GM12864 (cell line): Measurements from ENCODE around the gene TRAFD1.

ENCODE experiments used
- DNase-seq: peaks from one replicate; pipeline ENCODE4 v3.0.0-alpha.2; 2011; ENCODE audit warnings: low read depth
- H3K4me3 ChIP-seq: 2 replicates; pipeline ENCODE4 v1.5.1; 2011; ENCODE audit warnings: mild to moderate bottlenecking, low read depth, low read length, control low read depth
- CTCF ChIP-seq: IDR thresholded peaks from 2 replicates; pipeline ENCODE4 v1.5.1; 2011; ENCODE audit warnings: low read depth, mild to moderate bottlenecking, moderate library complexity, low read length, control low read depth, inconsistent platforms; ENCODE audit errors: missing control alignments

Gene TRAFD1

GRCh38 chr12:112179341-112179740 is 54.0 kb downstream of the TRAFD1 start:
- TF ChIP-seq CTCF: no peak
- no peak for DNase-seq
- no peak overlapping the region for H3K4me3 ChIP-seq

- DNase-seq: no peak
- no peak overlapping the region for H3K4me3 ChIP-seq
- no peak for TF ChIP-seq CTCF
Measured at GRCh38 chr12:112179916-112180315, 54.6 kb downstream of the TRAFD1 start.

- DNase-seq: no peak
- TF ChIP-seq CTCF: no peak
- H3K4me3 ChIP-seq: no peak overlapping the region
Measured at GRCh38 chr12:112180422-112180821, 55.1 kb downstream of the TRAFD1 start.

GRCh38 chr12:112182499-112182898 is 57.1 kb downstream of the TRAFD1 start:
- TF ChIP-seq CTCF: no peak
- no peak for DNase-seq

GRCh38 chr12:112183141-112184021 is 58.0 kb downstream of the TRAFD1 start:
- H3K4me3 ChIP-seq: no peak overlapping the region
- no peak for DNase-seq
- no peak for TF ChIP-seq CTCF

More at GRCh38 chr12:112182499-112182898, 57.1 kb downstream of the TRAFD1 start:
- H3K4me3 ChIP-seq: no peak overlapping the region

- TF ChIP-seq CTCF: no peak
- no peak overlapping the region for H3K4me3 ChIP-seq
- no peak for DNase-seq
Measured at GRCh38 chr12:112184056-112184887, 58.9 kb downstream of the TRAFD1 start.
